Measurements from ENCODE around the gene ANKK1. TPM values are rescaled to one million over a fixed set of nuclear protein-coding genes. Genes with fewer than 3 reads are reported as not detected.
A peak's percentile ranks its signal among the peaks of the same experiment; 100 is the strongest.

Gene ANKK1, protein sequence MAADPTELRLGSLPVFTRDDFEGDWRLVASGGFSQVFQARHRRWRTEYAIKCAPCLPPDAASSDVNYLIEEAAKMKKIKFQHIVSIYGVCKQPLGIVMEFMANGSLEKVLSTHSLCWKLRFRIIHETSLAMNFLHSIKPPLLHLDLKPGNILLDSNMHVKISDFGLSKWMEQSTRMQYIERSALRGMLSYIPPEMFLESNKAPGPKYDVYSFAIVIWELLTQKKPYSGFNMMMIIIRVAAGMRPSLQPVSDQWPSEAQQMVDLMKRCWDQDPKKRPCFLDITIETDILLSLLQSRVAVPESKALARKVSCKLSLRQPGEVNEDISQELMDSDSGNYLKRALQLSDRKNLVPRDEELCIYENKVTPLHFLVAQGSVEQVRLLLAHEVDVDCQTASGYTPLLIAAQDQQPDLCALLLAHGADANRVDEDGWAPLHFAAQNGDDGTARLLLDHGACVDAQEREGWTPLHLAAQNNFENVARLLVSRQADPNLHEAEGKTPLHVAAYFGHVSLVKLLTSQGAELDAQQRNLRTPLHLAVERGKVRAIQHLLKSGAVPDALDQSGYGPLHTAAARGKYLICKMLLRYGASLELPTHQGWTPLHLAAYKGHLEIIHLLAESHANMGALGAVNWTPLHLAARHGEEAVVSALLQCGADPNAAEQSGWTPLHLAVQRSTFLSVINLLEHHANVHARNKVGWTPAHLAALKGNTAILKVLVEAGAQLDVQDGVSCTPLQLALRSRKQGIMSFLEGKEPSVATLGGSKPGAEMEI
- under 1 TPM; 0.11 to 0.47 (median 0.26) TPM for total RNA-seq

DNA sequence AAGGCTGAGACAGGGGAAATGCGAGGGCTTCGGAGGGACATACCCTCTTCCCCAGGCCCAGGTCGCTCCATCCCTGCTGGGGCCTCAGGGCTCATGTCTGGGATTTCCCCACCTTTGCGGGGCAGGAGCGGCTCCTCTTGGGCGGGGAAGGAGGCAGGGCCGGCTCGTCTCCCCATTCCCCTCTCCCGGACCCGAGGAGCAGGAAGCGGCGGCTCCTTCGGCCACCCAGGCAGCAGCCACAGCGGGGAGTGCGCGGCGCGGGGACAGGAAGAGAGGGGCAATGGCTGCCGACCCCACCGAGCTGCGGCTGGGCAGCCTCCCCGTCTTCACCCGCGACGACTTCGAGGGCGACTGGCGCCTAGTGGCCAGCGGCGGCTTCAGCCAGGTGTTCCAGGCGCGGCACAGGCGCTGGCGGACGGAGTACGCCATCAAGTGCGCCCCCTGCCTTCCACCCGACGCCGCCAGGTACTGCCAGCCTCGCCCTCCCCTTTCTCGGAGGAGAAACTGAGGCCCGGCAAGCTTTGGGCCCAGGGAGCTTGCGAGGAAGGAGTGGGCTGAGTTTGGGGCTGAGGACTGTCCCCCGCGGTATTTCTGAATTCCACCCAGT lies at the start of gene ANKK1:
TSS of gene ANKK1 (plus strand) at position 175 of the 607 bp plus-strand sequence. CDS start at position 281, 106 bp downstream.
- 26 to 81% (median 47%) methylated on average over 3 to 12 of the region's 46 CpGs; no CpG with 5 or more reads in 7 of the 10 experiments for WGBS, 10 experiments
- Histone ChIP-seq H3K4me3 (peak within 1 kb of the TSS in 1 of 5 donors; percentile 15), H3K27ac (no peak within 1 kb of the TSS), H3K4me1 (replicated peaks in 1 of 2) (peaks cover 0 to 5% of the 10 kb centered on the region in 2 donors)
- peak in 4 of 8 experiments; percentile 12 to 60 (median 30) for ATAC-seq (replicated peaks in 6 of 8)
- in situ Hi-C loops (cut with MboI; ENCODE audit: low pct_unique_long_range_greater_than_20kb in 2 of 9, low sequenced_read_pairs in 9 of 9, unreplicated experiment in 9 of 9), result no loop called here

DNA sequence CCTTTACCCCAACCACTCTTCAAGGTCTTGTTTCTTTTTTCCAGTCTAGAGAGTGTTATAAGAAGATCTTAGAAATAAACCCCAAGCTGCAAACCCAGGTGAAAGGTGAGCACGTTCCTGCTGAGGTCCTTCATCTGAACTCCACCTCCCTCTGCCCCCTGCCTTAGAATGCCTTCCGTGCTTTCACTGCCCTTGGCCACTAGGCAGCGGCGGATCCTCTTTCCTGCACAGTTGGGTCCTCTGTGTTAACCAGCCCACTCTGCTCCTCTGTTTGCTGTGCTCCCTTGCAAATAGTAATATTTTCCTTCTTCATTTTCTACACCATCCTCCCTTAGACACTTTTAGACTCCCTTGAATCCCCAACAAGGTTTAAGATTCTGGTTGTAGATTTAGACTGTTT lies 48.8 kb upstream of the ANKK1 start:
- 20 to 83% (median 63%) methylated on average over 1 to 4 of the region's 4 CpGs; no CpG with 5 or more reads in 4 of the 10 experiments for WGBS, 10 experiments
- in situ Hi-C loops (cut with MboI; ENCODE audit: low pct_unique_long_range_greater_than_20kb in 2 of 9, low sequenced_read_pairs in 9 of 9, unreplicated experiment in 9 of 9), result no loop called here
- H3K27ac ChIP-seq, result no peak overlapping the region
- H3K4me3 ChIP-seq, result no peak overlapping the region
- peaks cover 0 to 3% of the 10 kb centered on the region in 2 donors for H3K4me1 ChIP-seq (replicated peaks in 1 of 2)
- ATAC-seq (replicated peaks in 6 of 8), result peak in 1 of 8 experiments; percentile 36

DNA sequence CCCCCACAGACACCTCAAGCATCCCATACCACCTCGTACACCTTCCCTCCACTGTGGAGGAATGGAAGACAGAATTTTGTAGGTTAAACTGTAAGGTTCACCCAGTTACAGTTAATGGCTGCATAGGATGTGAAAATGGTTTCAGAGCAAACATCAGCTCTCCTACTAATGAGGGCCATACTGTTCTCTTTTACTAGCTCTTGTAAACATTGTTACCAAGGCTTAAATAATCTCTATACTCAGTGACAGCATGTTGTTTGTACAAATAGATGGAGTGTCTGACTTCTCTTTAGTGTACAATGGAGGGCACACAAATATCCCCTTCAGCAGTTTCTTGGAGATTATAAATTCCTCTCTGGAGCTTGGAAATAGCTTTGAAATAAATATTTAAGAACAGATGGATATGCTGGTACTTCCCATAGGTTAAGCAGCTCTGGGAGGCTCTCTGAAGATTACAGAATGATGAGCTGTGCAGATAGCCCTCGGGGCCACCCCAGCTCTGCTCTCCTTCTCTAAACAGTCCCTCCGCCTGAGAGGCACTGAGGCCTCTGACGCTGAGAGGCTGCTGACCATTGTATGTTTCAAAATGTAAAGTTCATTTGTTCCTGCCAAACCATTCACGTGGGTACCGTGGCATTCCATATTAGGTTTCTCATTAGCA lies 47.5 kb upstream of the ANKK1 start:
- ATAC-seq (replicated peaks in 6 of 8), result peak in 4 of 8 experiments; percentile 30 to 91 (median 52)
- Histone ChIP-seq H3K4me3 (no peak overlapping the region), H3K4me1 (replicated peaks in 1 of 2) (peaks cover 0 to 3% of the 10 kb centered on the region in 2 donors), H3K27ac (no peak overlapping the region)
- in situ Hi-C loops (cut with MboI; ENCODE audit: low pct_unique_long_range_greater_than_20kb in 2 of 9, low sequenced_read_pairs in 9 of 9, unreplicated experiment in 9 of 9), result no loop called here
- 30 to 80% (median 70%) methylated on average over 1 to 4 of the region's 6 CpGs; no CpG with 5 or more reads in 3 of the 10 experiments for WGBS, 10 experiments

DNA sequence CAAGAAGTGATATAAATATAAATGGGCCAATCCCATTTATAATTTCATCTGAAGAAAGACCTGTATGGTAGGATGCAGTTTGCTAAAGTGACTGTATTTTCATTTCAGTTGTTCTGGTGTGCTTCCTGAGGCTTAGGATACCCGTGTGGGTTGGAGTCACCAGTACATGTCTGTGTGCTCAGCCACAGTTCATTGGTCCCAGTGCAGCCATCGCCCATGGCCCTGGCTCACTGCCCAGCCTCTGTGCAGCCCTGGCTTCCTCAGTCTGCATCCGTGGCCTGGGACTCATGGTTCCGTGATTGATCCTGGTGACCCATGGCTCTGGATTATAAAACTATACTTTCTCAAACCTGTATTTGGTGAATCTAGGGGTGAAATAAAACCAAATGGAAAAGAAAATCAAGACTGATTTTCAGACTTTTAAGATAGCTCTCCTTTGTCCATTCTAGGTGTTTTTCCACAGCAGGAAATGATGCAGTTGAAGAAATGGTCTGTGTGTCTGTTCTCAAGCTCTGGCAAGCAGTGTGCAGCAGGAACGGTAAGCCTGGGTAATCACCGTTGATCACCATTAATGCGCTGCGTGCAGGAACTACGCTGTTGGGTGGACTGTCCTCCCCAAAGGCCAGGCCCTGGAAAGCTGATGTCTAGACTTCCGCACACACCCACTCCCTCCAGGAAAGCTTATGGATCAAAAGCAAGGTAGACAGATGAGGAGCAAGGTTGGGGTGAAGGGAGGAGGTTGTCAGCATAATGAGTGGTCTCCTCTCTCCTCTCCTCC lies 46.0 kb upstream of the ANKK1 start:
- in situ Hi-C loops (cut with MboI; ENCODE audit: low pct_unique_long_range_greater_than_20kb in 2 of 9, low sequenced_read_pairs in 9 of 9, unreplicated experiment in 9 of 9), result no loop called here
- 60 to 100% (median 89%) methylated on average over 2 to 7 of the region's 10 CpGs; no CpG with 5 or more reads in 1 of the 10 experiments for WGBS, 10 experiments
- ATAC-seq (replicated peaks in 6 of 8), result peak in 1 of 8 experiments; percentile 79
- Histone ChIP-seq H3K4me1 (replicated peaks in 1 of 2) (peaks cover 0 to 8% of the 10 kb centered on the region in 2 donors), H3K4me3 (no peak overlapping the region), H3K27ac (no peak overlapping the region)

DNA sequence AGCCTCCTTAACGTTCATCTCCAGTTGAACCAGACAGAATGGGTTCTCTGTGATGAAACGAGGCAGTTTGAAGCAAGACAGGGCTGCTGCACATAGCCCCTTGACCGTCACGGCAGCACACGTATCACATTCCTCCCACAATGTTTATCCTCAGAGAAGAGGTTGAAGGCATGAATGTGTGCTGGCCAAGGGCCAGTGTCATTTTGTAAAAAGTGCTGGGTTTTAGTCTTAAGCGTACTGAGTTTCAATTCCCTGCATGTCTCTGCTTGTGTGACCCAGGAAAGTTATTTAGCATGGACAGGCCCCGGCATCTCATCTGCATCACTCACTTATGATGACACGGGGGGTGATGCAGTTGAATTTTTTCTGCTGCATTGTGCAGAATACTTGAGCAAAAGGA lies 41.6 kb upstream of the ANKK1 start:
- 30 to 100% (median 77%) methylated on average over 2 to 6 of the region's 8 CpGs; no CpG with 5 or more reads in 3 of the 10 experiments for whole genome bisulfite sequencing, 10 experiments
- Histone ChIP-seq H3K4me1 (replicated peaks in 1 of 2) (peaks cover 15 to 16% of the 10 kb centered on the region in 2 donors), H3K27ac (no peak overlapping the region), H3K4me3 (no peak overlapping the region)
- ATAC-seq (replicated peaks in 6 of 8), result peak in 1 of 8 experiments; percentile 29
- in situ Hi-C loops (cut with MboI; ENCODE audit: low pct_unique_long_range_greater_than_20kb in 2 of 9, low sequenced_read_pairs in 9 of 9, unreplicated experiment in 9 of 9), result no loop called here

DNA sequence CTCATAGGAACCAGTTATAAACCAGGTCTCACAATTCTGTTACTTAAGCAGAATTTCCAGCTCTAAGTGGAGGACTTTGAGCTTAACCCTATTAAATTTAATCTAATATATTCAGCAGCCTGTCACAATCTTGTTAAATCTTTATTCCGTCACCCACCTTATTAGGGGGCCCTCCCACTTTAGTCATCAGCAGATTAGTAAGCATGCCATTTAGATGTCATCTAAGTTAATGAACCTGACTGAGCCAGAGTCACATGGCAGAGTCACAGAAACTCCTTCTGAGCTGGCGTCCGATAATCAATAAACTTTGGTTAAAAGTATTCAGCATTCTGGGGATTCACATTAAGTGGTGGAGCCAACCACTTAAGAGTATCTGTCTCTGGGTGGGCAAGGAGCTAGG lies 38.1 kb upstream of the ANKK1 start:
- 50 to 100% (median 88%) methylated on average over 1 to 3 of the region's 3 CpGs; no CpG with 5 or more reads in 4 of the 10 experiments for WGBS, 10 experiments
- Histone ChIP-seq H3K27ac (no peak overlapping the region), H3K4me3 (no peak overlapping the region), H3K4me1 (replicated peaks in 1 of 2) (peaks cover 16% of the 10 kb centered on the region in 2 donors)
- in situ Hi-C loops (cut with MboI; ENCODE audit: low pct_unique_long_range_greater_than_20kb in 2 of 9, low sequenced_read_pairs in 9 of 9, unreplicated experiment in 9 of 9), result no loop called here
- peak in 3 of 8 experiments; percentile 64 to 79 (median 76) for ATAC-seq (replicated peaks in 6 of 8)

DNA sequence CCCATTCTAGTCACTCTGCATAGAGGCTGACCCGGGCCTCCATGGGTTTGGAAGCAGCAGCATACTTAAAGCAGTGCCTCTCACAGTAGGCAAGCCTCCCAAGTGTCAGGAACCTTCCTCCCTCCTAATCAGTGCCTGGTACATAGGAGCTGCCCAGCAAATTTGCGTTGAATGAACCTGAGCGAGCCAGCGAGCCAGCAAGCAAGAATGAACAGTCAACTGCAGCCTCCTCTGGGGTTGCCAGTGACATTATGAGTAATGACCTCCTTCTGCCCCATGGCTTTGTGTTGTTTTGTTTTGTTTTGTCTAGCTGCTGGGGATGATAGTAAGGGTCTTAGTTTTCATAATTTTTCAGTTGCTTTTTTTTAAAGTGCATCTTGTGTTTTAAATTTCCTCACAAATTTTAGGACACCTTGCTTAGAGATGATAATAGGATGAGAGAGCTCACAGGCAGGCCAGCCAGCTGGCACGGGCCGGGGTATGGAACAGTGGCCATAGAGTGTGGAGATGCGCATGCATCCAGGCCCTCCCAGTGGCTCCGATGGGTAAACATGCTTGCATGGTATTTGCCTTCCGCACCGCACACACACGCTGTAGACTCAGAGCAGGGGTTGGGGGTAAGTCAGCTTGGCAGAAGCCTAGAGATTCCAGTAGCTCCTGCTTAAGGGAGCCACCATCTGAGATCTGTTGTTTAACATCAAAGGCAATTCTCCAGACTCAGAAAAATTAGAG lies 37.1 kb upstream of the ANKK1 start:
- Histone ChIP-seq H3K27ac (no peak overlapping the region), H3K4me3 (no peak overlapping the region), H3K4me1 (replicated peaks in 1 of 2) (peaks cover 16% of the 10 kb centered on the region in 2 donors)
- 0 to 60% (median 45%) methylated on average over 1 to 5 of the region's 11 CpGs; no CpG with 5 or more reads in 2 of the 10 experiments for WGBS, 10 experiments
- ATAC-seq (replicated peaks in 6 of 8), result peak; percentile 63 to 100 (median 70)
- in situ Hi-C loops (cut with MboI; ENCODE audit: low pct_unique_long_range_greater_than_20kb in 2 of 9, low sequenced_read_pairs in 9 of 9, unreplicated experiment in 9 of 9), result no loop called here

DNA sequence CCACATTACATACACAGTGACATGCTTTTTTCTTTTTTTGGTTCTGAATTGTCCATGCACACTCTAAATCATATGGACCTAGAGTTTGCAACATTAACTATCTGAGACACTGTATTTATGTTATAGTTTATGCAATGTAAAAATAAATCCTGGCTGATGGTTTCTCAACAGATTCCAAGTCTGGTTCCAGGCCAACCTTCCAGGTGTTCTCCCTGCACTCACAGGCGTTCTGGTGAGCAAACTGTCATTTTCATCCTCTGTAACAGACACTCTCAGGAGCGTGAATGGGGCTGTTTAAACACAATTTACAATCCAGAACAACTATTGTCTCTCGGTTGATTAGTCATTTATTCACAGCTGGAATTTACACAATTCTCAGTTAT lies 36.5 kb upstream of the ANKK1 start:
- peaks cover 14 to 16% of the 10 kb centered on the region in 2 donors for H3K4me1 ChIP-seq (replicated peaks in 1 of 2)
- ATAC-seq (replicated peaks in 6 of 8), result peak in 2 of 8 experiments; percentile 8 to 14
- no peak overlapping the region for H3K27ac ChIP-seq
- H3K4me3 ChIP-seq, result no peak overlapping the region
- in situ Hi-C loops (cut with MboI; ENCODE audit: low pct_unique_long_range_greater_than_20kb in 2 of 9, low sequenced_read_pairs in 9 of 9, unreplicated experiment in 9 of 9), result no loop called here
- WGBS, 10 experiments, result 33 to 100% (median 71%) methylated on average over 1 to 3 of the region's 3 CpGs; no CpG with 5 or more reads in 3 of the 10 experiments

DNA sequence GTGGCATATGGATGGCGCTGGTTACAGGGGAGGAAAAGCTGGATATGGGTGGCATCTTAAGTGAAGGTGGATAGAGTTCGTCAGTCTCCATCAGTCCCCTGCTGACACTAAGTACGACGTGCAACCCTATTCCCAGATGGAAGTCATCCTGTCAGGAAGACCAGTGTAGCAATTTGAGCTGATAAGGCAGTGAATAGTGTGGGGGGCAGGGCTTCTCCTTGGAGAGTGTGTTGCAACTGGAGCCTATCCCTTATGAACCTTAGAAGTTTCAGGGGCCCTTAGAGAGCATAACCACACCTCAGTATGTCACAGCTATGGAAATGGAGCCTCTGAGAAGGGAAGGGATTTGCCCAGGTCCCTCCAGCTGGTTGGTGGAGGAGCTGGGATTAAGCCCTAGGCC lies 36.1 kb upstream of the ANKK1 start:
- H3K4me3 ChIP-seq, result no peak overlapping the region
- in situ Hi-C loops (cut with MboI; ENCODE audit: low pct_unique_long_range_greater_than_20kb in 2 of 9, low sequenced_read_pairs in 9 of 9, unreplicated experiment in 9 of 9), result no loop called here
- 75 to 100% (median 100%) methylated on average over 1 to 4 of the region's 4 CpGs; no CpG with 5 or more reads in 3 of the 10 experiments for WGBS, 10 experiments
- peaks cover 10 to 16% of the 10 kb centered on the region in 2 donors for H3K4me1 ChIP-seq (replicated peaks in 1 of 2)
- no peak overlapping the region for H3K27ac ChIP-seq
- ATAC-seq (replicated peaks in 6 of 8), result peak in 2 of 8 experiments; percentile 42 to 45

DNA sequence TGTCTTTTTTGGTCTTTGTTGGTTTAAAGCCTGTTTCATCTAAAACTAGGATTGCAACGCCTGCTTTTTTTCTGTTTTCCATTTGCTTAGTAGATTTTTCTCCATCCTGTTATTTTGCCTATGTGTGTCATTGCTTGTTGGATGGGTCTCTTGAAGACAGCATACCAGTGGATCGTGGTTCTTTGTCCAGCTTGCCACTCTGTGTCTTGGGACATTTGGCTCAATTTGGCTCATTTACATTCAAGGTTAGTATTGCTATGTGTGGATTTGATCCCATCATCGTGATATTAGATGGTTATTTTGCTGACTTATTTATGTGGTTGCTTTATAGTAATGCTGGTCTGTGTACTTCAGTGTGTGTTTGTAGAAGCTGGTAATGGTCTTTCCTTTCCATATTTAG lies 31.4 kb upstream of the ANKK1 start:
- in situ Hi-C loops (cut with MboI; ENCODE audit: low pct_unique_long_range_greater_than_20kb in 2 of 9, low sequenced_read_pairs in 9 of 9, unreplicated experiment in 9 of 9), result no loop called here
- ATAC-seq (replicated peaks in 6 of 8), result no peak
- H3K27ac ChIP-seq, result no peak overlapping the region
- H3K4me1 ChIP-seq (replicated peaks in 1 of 2), result no peaks in the 10 kb centered on the region
- H3K4me3 ChIP-seq, result no peak overlapping the region
- 0 to 90% (median 77%) methylated on average over 1 to 3 of the region's 3 CpGs for WGBS, 10 experiments

DNA sequence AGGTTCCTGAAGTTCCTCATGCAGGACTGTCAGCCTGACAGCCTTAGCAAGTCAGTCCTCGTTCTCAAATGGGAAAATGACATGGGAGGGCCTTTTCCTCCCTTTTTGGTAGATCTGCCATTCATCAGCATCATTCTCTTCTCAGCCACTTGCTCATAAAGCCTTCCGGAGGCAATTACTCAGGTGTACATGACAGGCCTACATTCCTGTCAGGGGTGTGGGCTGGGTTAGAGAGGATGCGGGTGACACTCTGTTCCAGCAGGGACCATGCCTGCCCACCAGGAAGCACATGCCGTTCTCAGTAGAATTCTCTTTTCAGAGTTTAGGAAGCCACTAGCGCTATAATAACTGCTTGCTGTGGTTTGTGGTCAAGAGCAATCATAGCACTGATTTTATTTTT lies 24.2 kb upstream of the ANKK1 start:
- Histone ChIP-seq H3K4me3 (no peak overlapping the region), H3K27ac (no peak overlapping the region), H3K4me1 (replicated peaks in 1 of 2) (no peaks in the 10 kb centered on the region)
- ATAC-seq (replicated peaks in 6 of 8), result no peak
- in situ Hi-C loops (cut with MboI; ENCODE audit: low pct_unique_long_range_greater_than_20kb in 2 of 9, low sequenced_read_pairs in 9 of 9, unreplicated experiment in 9 of 9), result no loop called here
- 50 to 100% (median 76%) methylated on average over 1 to 3 of the region's 5 CpGs; no CpG with 5 or more reads in 5 of the 10 experiments for WGBS, 10 experiments
